COR-L47 (cell line): ENCODE results near the gene UNC119B.
"Not testable (repeated sequence)": the region's sequence is repeated elsewhere in the genome, so short reads cannot be mapped to it uniquely, and the experiment has no call there.

Source experiments
- DNase-seq: peaks from one replicate; lab custom pipeline; 2025; lab: John Stamatoyannopoulos, UW

UNC119B gene

DNA sequence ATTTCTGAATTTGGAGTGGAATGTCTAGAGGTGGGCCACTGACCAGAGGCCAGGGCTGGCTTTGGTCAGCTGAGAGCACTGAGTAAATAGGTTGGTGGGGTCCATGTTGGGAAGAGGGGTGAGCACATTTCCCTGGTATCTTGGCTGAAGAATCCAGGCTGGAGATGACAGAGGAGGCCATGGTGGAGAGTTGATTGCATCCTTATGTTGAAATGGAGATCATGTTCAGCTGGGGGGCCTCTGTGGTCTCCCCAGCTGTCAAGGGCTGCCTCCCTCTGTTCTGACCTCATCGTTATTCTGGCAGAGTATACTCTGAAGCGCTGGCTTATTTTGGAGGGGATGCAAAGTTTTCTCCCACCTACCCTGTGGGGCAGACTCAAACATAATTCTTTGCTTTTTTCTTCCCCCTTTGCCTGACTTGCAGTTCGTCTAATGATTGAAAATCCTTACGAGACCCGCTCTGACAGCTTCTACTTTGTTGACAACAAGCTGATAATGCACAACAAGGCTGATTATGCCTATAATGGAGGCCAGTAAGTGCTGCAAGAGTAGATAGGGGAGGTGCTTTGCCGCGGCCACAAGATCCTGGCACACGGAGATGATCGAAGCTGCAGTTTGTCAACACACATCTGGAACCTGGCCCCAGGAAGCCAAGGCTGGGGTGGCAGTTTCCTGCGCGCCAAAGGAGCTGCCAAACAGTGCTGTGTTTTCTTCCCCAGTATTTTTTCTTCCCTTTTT lies 9.4 kb downstream of the UNC119B start:
- DNase-seq: no peak

DNA sequence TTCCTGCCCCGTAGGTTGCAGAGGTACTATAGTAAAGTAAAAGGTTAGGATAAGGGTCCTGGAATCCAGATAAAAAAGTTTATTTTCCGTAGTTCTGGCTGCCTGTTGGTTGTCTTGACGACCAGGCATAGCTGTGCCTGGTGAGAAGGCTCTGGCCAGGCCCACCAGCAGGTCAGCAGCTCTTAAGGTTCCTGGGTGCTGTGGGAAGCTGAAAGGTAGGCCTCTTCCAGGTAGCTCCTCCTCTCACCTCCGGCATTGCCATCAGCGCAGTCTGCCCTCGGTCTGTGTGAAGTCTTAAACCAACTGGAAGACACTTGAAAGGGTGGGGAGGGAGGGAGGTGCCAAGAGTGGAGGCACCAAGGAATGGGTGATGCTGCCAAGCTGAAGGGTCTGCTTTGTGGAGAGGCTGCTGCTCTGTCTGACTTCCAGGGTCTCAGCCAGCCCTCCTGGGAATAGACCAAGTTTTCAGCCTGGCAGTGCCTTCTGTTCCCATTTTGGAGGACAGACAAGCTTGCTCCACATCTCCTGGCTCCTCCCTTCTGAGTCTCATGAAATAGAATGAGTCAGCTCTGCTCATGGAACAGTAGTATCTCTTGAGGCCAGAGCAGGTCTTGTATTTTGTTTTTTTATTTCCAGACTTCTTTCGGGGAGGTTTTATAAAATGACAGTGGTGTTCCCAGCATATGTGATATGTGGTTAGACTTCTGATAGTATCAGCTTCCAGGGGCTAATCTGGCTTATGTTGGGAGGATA lies 10.2 kb downstream of the UNC119B start:
- no peak for DNase-seq

DNA sequence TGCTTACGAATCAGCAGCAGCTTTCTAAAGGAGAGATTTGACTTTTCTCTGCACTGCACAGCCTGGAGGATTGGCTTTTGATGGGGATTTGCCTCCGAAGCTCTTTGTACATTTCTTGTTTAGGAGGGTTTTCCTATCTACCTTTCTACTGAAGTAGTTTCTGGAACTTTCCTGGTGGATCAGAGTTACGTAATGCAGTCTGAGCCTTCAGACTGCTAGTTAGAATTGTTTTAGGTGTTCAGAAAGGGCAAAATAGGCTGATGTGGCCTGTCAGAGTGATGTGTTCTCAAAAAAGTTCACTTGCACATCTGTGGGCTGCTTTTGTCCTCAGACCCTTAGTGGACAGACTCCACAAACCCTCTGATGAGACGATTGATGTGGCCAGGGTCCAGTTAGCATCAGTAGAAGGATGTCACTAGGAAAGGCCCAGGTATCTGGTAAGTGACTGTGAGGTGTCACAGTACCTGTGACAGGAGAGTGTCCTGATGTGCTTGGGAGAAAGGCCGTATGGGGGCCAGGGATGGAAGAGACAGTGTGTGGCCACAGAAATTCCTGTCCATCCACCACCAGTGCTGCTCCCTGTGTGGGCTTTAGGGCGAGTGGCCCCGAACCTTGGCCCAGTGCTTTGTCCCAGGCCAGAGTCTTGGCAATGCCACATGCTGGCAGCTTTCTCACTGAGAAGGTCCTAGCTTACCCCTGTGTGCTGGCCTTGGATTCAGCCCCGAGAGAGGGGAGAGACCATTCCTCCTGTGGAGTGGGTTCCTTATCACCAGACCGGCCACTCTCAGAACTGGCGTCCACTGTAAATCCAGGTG lies 10.9 kb downstream of the UNC119B start:
- no peak for DNase-seq

GRCh38 chr12:120721866-120722265 lies 11.6 kb downstream of the UNC119B start:
- no peak for DNase-seq

DNA sequence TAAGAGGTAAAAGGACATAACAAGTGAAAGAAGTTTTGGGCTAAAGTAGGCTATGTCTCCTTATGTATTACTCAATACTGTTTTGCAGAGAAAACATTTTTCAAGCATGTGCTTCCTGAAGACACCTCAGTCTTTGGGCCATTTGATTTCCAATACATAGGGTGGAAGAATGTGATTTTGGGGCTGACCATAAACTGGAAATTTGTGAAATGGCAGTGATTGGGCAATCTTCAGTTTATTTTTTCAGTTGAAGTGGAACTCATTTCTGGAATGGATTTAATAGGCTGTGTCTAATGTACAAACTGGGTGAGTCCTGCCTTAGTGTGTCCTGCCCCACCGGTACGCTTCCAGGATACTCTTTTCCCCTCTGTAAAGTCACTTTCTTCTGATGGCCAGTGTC lies 12.5 kb downstream of the UNC119B start:
- no peak for DNase-seq

DNA sequence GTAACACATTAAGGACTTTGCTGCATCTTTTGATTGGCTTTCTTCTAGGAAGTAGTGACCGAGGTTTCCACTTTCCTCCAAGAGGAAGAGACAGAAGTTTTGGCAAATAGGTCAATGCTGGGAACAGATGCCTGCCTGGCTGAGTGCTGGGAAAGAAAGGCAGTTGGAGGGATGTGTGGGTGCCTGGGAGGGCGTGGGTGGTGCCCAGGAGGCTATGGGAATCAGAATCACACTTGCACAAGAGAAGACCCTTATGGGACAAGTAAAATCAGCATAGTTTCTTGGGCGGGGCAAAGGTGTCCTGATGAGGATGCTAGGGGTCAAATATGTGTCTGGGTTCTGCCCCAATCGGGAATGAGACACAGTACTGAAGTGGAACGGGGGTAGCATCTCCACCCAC lies 14.5 kb downstream of the UNC119B start:
- no peak for DNase-seq

GRCh38 chr12:120725151-120725658 lies 14.9 kb downstream of the UNC119B start:
- DNase-seq: no peak

DNA sequence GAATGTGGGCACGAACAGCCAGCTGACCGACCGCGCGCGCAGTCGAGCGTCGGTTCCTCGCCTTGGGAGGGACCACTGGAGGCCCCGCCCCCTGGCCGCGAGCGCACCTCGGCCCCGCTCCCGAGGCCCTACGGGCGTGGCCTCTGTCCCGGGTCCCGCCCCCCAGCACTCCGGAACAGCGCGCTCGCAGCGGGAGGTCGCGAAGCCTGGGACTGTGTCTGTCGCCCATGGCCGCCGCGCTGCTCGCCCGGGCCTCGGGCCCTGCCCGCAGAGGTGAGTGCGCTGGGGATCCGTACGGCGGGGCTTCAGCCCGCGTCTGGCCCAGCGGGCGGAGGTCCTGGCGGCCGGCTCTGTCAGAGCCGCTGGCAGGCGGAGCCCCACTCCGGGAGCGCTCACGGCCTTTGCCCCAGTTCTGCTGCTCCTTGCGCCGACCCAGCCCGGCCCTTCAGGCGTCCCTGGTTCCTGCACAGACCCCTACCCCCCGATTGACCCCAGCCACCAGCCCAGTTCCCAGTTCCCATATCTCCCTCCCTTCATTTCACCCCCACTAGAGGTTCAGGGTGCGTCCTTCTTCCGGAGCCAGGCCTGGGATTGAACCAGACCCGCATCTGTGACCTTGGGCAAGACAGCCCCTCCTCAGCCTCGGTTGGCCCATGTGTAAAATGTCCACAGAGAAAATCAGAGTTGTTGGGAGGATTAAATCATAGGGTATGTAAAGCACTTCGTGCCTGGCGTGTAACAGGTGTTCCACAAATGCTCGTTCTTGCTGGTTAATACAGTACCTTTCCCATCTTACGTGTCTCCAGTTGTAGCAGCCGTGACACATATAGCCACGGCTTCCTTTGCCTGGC lies 15.6 kb downstream of the UNC119B start, which contains the start of gene ACADS:
Gene ACADS, plus strand, starts transcription at position 168 of the 851 bp plus-strand sequence. Its CDS starts 60 bp downstream, at position 228.
- peak; percentile 82 for DNase-seq

GRCh38 chr12:120726510-120726793 lies 16.2 kb downstream of the UNC119B start:
- no peak for DNase-seq

DNA sequence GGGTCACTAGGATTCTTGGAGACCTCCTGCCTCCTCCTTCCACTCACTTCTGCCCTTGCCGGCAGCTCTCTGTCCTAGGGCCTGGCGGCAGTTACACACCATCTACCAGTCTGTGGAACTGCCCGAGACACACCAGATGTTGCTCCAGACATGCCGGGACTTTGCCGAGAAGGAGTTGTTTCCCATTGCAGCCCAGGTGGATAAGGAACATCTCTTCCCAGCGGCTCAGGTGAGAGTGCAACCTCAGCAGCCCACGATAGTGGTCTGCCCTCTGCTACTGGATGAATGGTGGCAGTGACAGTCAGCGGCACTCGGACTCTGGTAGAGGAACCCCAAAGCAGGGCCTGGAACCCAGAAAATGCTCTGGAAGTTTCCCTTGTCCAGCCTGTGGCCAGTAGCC lies 16.7 kb downstream of the UNC119B start:
- DNase-seq: no peak

GRCh38 chr12:120732198-120732597 lies 21.9 kb downstream of the UNC119B start:
- DNase-seq: not testable (repeated sequence)

DNA sequence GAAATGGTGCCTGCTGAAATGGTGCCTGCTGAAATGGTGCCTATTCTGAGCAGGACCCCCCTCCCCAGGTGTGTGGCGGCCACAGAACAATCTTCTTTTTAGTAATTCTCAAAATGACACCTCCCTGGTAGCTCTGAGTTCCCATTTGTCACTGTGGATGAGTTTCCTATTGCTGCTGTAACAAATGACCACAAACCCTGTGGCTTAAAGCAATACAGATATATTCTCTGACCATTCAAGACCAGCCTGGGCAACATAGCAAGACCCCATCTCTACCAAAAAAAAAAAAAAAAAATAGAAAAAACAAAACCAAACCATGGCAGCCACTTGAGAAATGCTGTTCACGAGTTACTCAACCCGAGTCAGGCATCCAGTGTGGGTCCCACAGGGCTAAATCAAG lies 23.3 kb downstream of the UNC119B start:
- DNase-seq: no peak

DNA sequence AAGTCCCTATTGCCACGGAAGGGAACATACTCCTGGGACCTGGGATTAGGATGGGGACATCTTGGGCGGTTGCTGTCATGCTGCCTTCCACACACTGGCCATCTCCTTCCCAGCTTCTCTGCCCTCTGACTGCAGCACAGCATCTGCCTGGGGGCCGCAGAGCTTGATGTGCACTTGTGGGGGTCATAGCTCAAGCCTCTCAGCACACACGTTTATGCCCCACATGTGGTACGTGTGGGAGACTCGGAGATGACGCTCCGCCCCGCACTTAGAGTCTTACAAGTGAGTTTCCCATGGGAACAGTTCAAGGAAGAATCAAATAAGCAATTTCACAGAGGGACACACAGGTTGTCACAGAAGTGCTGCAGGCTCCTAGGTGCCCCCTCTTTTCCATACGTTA lies 24.0 kb downstream of the UNC119B start:
- no peak for DNase-seq

GRCh38 chr12:120735181-120735580 lies 24.9 kb downstream of the UNC119B start:
- DNase-seq: no peak

- DNase-seq: no peak
Observed at GRCh38 chr12:120736404-120737331, 26.4 kb downstream of the UNC119B start.

DNA sequence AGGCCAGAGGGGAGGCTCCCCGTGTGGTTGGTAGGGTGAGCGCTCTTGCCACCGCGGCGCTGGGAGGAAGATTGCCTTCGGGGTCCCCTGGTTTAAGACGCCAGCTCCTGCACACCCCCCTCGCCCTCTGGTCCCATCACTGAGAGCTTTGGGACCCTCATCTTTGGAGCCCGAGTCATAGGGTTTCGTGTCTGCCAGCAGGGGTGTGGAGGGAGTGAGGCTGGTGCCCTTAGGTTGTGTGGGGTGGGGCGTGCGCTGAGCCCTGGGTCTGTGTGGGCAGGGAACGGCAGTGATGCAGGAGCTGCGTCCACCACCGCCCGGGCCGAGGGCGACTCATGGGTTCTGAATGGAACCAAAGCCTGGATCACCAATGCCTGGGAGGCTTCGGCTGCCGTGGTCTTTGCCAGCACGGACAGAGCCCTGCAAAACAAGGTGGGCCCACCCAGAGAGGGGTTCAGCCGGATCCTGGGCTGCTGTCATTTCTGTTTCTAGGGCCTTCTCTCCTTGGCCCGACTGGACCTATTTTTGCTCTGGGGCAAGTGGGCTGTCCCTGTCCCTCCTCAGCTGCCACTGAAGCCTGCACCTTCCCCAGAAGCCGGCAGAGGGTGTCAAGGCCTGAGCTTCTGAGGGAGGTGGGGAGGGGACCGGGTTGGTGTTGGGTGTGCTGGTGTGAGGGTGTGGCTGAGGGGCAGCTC lies 27.4 kb downstream of the UNC119B start:
- DNase-seq: no peak

- DNase-seq: no peak
Observed at GRCh38 chr12:120738252-120739030, 28.2 kb downstream of the UNC119B start.

GRCh38 chr12:120739031-120739762 lies 28.9 kb downstream of the UNC119B start:
- DNase-seq: no peak
